Kidney capillary endothelial cell (primary cell): ENCODE data around the gene NABP1.

Experiments used
- DNase-seq: peaks from one replicate; pipeline ENCODE4 v3.0.0-alpha.2; 2018; ENCODE audit warnings: low spot score

The NABP1 gene

DNA sequence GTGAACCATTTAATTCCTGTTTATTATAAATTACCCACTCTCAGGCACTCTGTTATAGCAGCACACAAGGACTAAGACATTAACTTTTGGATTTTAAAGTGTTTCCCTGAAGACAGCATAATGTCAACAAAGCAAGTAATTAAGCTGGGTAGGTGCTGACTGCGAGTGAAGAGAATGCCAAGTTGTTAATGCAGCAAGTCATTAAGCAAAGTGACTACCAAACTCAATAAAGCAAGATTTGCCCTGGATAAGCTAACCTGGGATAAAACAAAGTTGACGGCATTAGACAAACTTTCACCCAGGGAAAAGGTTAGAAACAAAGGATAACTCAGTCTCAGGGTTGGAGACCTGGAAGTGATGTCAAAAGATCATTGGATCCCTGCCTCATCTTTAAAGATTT, 28.4 kb upstream of the NABP1 start:
- DNase-seq: no peak

DNA sequence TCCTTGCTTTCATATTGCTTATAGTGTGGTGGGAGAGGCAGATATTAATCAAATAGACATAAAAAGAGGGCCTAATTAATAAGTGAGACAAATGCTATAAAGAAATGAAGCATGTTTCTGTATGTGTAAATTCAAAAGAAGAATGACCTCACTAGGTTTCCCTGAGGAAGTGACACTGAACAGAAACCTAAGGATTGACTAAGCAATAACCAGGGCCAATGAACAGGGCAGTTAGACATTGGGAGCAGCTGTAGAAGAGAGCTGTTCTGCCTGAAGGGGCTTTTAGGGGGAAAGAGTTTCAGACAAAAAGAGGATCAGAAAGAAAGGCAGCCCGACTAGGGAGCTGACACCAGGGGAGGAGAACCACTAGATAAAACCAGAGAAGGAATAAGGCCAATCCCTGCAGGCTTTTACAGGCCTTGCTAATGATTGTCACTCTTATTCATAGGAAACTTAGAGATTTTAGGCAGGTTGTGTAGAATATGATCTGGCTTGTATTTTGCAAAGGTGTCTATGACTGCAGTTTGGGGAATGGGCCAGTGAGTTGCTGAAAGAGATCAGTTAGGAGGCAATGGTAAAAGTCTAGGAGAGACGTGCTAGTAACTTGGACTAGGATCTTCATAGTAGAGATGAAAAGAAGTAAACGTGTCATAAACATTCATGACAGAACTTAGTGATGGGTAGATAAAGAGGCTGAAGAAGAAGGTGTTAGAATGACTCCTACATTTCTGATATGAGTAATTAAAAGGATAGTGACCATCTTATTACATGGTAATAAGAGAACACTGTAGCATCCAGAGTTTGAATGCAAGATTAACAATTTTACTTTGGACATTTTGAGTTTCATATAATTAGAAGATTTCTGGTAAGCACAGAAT, 26.8 kb upstream of the NABP1 start:
- peak; percentile 51 for DNase-seq

GRCh38 chr2:191653667-191654391, 24.1 kb upstream of the NABP1 start:
- DNase-seq: no peak

DNA sequence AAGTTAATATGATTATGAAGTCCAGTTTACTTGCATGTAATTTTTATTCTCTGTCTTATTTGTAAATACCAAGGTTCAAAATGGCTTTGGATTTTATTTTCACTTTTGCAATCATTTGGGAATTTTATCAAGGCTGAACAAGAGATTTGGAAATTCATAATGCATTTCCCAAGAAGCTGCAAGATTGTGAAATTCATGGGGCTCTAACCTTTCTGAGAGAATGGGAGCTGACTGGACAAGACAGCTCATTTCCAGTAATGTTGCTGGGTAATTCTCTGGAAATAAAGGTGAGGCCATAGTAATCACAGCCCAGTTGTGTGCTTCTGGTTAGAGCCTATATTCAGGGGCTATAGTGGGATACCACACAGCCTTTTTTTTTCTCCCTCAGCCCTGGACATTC, 21.5 kb upstream of the NABP1 start:
- DNase-seq: no peak

- DNase-seq: no peak
Observed at GRCh38 chr2:191656792-191657191, 21.1 kb upstream of the NABP1 start.

DNA sequence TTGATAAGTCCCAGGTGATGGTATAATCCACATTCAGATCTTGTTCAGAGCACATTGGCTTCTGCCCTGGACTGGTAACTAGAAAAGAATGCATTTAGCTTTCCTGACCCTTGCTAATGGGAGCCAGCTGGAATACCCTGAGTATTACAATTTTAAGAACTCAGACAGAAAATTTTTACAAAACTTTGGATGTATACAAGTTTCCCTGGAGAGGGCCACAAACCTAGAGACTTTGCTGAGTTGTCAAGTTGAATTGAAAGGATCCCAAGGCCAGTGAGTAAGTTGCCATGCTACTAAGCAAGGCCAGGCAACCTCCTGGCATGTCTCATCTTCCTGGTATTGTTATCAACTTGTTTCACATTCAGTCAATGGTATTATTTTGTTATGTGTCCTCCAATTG, 20.0 kb upstream of the NABP1 start:
- DNase-seq: peak; percentile 87

DNA sequence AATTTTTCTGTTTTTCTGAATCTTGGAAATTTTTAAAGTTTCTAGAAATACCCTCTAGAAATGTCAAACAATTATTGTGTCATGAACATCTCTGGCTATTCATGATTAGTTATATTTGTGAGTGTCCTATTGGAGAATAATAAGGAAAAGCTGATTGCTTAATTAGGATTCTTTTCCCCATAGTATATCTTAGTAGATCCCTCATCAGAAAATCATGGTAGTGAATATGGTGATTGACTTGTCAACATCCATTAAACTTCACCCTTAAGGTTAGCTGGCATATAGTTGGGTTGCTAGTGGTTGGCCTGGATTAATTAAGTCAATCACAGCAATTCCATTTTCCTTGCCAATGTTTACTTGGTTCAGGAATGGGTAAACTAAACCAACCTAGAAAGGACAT, 18.7 kb upstream of the NABP1 start:
- DNase-seq: no peak

- DNase-seq: no peak
Observed at GRCh38 chr2:191660575-191660974, 17.4 kb upstream of the NABP1 start.

- DNase-seq: no peak
Observed at GRCh38 chr2:191661097-191661924, 16.6 kb upstream of the NABP1 start.

DNA sequence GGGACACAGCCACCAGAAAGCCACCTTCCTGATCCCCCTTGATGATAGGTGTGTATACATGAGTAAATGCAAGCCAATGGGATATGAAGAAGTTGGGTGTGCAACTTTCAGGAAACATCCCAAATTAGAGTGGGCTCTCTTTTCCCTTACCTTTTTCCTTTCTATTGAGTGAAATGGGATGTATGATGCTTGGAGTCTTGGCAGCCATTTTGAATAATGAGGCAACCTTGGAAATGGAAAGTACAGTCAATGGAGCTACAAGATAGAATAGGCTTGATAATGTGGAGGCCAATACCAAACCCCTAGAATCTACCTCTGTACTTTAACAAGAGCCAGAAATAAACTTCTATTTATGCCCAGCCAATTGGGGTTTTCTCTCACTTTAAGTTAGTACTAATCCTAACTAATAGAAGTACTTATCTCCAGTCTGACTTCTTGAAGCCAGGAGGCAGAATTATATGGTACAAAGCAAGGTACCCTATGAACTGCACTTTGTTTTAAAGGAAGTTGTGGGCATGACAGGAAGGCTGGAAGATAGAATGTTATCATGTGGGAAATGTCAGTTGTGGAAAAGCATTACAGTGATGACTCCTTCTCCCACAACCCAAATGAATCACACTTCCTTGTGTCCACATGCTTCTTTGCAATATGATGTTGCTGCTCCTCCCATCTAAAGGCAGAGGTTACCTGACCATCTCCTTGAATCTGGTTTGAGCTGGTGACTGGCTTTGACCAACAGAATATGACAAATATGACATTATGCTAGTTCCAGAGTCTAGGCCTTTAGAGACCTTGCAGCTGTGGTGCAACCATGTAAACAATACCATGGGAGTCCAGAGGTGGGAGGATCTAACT, 12.9 kb upstream of the NABP1 start:
- DNase-seq: peak; percentile 26

- DNase-seq: no peak
Observed at GRCh38 chr2:191666226-191666625, 11.7 kb upstream of the NABP1 start.

DNA sequence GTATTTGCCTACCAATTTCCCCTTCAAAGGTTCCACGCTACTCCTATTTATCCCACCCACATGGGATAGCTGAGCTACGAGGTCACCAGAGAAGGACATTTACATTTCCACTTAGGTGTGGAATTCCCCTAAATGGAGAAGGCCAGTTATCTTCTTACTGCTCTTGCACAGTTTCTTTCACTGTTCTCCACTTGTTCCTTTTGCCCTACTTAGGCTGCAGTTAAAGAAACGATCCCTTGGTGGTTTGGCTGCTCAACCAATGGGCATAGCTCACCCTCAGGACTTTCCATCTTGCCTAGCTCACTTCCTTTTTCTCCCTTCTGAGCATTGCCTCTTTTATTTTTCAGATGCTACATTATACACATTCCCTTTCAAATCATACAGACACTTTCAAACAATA, 11.2 kb upstream of the NABP1 start:
- DNase-seq: no peak

- DNase-seq: no peak
Observed at GRCh38 chr2:191670076-191670475, 7.9 kb upstream of the NABP1 start.

DNA sequence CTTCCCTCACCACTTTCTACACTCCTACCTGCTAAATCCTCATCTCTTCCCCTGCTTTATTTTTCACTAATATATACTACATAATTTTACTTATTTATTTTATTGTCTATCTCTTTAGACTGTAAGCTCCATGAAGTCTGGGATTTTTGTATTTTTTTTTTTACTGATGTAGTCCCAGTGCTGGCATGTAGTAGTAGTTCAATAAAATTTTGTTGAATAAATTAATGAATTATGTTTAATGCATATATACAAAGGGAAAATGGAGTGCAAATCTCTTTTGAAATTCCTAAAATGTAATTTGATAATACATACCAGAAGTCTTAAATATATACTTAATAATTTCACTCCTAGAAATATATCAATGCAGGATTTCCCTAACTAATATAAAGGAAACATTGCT, 7.1 kb upstream of the NABP1 start:
- no peak for DNase-seq

DNA sequence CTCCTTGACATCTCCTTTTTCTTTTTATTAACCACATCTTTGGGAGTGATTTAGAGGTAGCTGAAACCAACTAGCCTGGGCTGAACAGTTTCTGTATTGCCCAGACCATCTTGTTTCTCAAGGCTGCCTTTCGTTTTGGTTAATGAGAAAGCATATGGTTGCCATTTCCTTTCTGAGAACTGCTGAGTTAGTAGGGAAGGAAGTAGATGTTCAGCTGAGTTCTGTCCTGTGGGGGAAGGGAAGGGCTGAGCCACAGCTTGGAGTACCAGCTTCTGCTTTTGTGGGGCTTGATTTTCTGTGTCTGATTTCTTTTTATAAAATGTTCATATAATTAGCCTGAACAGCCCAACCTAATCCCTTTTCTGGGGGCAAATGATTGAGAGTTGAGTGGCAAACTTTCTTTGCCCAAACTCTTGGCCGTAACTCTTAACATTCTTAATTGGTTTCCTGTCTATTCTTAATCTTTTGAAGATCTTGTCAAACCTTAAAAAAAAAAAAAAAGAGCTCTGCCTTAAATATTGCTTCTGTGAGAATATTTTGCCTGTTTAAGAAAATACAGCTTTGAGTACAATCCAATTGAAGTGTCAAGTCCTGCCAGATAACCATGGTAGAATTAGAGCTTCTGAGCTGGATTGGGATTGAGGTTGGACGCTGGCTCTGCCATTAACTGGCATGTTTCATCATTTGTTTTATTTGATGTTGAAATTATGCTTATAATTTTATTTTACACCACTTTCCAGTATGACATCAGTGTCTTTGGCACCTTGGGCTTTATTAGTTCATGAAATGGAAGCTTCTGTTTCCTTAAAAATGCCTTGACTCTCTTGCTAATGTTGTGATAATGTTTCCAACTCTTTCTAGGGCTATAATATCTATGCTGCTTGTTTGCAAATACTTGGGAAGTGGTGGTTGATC, 1.9 kb upstream of the NABP1 start:
- peak; percentile 70 for DNase-seq

GRCh38 chr2:191676790-191677645, 918 bp upstream of the NABP1 start:
- peak; percentile 60 for DNase-seq

GRCh38 chr2:191678437-191679100, 633 bp downstream of the NABP1 start:
- no peak for DNase-seq

GRCh38 chr2:191679818-191680600, 2.1 kb downstream of the NABP1 start:
- peak; percentile 90 for DNase-seq
